Hypothalamus (tissue), 51 donors: ENCODE results near the gene TET3.

ENCODE experiments used
- DNase-seq, 51 donors: peaks; one replicate each; lab custom pipeline; 2025; lab: John Stamatoyannopoulos, UW

The TET3 gene

DNA sequence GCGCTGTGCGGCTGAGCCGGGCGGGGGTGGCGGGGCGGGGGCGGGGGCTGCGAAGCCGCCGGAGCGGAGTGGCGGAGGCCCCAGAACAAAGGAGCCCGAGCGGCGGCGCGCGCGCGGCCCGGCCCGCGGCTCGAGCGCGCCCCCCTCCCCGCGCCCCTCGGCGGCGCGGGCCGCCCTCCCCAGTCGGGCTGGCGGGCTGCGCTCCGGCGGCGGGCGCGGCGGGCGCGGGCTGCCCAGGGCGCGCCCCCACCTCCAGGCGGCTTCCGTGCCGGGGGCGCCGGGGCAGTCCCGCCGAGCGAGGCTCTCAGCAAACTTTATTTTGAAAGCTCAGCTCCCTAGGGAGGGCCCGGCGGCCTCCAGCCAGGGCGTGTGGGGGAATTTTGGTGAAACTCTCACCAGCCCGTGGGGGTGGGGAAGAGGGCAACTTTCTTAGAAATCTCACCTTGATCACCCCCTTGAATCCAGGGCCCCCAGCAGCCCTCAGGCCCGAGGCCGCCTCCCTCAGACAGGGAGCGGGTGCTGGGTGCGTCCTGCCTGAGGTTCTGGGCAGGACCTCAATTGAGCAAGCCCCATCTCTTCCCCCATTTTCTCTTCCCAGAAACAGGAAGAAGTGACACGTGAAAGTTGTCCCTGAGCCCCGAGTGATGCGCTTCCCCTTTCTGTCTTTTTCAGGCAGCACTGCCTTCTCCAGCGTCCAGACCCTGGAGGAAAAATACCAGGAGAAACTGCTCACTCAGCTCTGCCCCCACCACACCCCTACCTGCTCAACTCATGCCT is 786 bp downstream of the TET3 start:
- DNase-seq, result peak in 6 of 51 donors; percentile 25 to 63 (median 48)

DNA sequence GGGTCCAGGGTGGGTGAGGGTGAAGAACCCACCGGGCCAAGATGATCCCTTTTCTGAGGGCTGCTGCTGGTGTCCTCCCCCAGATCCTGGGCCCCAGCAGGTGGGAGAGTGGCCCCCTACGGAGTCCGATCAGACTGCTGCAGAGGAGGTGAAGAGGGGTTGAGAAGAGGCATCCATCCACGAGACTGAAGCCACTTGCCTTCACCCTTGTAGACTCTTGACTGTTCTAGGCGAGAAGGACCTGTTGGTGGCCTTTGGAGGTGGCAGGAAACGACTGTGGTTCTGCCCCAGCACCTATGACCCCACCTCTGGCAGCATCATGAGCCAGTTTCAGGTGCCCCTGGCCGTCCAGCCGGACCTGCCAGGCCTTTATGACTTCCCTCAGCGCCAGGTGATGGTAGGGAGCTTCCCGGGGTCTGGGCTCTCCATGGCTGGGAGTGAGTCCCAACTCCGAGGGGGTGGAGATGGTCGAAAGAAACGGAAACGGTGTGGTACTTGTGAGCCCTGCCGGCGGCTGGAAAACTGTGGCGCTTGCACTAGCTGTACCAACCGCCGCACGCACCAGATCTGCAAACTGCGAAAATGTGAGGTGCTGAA is 1.5 kb downstream of the TET3 start:
- DNase-seq, result no peak

DNA sequence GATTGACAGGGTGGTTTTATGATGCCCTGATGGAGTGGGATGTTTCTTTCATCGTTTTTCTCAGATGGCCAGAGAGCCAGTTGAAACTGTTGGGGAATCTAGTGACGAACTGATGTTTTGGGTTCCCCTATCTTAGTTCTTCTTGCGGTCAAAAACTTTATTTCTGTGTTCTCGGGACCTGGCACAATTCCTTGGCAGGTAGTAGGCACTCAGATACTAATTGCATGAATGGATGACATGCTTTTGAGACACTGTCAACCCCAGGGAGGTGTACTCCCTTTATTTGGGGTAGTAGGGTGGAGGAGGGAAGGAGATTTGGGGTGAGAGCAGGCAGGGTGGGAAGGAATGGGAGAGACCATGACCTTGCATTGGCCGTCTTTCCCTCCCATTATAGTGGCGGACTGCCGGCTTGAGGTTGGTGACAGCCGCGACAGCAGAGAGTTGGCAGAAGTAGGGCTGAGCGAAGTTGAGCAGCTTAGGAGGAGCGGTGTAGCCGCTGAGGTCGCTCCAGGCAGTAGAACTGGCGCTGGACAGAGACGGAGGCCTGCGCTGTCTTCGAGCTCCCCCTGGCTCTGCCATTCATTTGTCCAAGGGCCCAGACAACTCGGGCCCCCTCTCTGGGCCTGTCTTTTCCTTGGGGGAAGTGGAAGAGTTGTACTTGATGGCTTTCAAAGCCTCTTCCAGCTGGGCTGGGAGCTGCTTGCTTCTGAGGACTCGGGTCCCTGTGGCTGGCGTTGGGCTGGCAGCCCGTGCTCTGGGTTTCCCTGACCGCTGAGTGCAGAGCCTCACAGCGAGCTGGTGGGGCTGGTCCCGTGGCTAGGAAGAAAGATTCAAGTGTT is 2.6 kb downstream of the TET3 start:
- DNase-seq, result peak in 21 of 51 donors; percentile 19 to 59 (median 37)

DNA sequence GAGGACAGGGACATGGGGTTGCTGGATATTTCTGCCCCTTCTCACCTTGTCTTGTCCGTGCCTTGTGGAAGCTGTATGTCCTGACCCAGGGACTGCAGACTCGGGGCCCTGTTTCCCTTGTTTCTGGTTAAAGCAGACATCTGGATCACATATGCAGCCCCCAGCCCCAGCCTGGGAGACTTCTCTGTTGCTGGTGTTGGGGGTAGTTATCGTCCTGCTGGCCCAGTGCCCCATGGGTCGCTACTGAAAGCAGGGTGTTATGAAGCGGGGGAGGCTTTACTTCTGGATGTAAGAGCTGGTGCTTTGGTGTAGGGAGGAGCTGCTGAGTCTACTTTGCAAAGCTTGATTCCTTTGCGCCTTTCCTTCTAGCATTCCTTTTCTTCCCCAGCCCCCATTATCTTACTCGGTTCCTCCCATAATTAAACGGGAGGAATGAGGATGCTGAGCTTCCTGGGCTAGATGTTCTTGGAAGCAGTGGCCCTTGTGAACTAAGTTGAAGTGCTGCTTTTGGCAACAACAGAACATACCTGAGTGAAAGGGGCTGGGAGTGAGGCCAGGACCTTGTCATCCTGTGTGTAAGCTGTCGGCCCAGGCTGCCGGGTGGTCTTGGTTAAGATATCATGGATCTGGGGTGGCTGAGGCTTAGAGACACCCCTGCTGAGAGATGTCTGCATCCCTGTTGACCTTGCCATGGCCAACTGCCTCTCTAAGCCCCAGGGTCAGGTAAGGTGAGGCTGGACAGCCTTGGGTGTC is 3.4 kb downstream of the TET3 start:
- DNase-seq, result no peak

DNA sequence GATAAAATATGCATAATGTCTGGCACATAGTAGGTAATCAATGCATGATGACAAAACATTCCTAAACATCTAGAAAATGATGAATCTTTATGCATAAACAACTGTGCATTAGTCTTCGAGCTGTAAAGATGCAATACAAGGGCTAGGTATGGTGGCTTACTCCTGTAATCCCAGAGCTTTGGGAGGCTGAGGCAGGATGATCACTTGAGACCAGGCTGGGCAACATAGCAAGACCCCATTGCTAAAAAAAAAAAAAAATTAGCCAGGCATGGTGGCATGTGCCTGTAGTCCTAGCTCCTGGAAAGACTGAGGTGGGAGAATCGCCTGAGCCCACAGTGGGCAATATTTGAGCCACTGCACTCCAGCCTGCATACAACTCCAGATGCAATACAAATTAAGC is 5.3 kb downstream of the TET3 start:
- DNase-seq, result no peak

DNA sequence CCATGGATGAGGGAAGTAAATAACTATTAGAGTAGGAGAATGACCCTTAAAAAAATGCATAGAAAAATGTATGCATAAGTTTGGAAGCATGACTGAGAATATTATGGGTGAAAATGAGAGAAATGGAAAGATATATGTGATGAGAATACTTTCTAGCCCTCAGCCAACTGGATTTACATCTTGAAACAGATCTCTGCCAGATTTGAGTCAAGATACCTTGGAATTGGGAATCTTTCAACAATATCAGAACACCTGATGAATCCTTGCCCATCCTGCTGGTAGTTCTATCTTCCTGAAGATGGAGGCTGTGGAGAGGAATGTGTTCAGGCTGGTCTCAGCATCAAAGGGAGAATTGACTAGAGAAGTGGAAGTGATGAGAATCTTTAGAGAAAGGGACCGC is 5.8 kb downstream of the TET3 start:
- DNase-seq, result no peak

DNA sequence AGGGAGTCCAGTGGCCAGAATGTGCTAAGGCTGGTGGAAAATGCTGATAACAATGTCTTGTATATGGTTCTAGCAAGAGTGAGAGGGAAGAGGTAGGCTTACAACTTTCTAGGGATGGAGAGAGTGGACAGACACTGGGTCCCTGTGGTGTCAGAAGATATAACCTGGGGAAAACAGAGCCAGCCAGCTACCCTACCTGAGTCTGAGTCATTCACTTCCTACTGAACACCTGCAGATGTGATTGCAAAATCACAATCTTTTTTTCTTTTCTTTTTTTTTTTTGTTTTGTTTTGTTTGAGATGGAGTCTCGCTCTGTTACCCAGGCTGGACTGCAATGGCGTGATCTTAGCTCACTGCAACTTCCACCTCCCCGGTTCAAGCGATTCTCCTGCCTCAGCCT is 7.3 kb downstream of the TET3 start:
- DNase-seq, result no peak

DNA sequence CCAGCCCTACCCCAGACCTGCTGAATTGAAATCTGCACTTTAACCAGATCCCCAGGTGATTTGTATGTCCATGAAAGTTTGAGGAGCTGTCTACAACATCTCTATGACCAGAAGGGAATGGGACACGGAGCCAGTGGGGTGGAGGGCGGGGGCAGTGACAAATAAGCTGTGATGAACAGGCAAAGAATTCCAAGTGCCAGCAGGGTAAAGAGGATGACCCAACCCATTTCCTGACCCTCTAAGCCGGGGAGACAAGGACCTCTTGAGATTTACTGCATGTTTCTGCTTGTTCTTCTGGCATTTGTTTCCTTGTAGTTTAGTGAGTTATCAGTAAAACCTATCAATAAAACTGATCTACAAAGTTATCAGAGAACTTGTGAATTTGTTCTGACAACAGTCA is 8.7 kb downstream of the TET3 start:
- no peak for DNase-seq

DNA sequence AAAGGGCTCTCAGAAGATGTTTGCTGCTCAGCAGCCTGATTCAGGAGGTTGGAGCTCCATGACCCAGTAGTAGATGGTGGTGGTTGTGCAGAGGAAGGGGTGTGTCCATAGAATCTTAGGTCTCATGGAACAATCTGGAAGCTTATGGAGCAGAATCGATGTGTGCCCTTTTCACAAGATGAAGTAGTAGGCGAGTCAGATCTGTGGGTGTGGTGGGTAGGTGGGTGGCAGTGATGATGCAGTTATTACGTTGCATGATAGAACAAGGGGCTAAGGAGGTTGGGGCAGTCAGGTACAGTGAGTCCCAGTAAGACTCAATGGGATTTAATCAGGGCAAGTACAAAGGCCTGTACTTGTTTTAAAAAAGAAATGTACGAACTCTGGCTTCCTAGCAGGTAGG is 9.1 kb downstream of the TET3 start:
- no peak for DNase-seq

DNA sequence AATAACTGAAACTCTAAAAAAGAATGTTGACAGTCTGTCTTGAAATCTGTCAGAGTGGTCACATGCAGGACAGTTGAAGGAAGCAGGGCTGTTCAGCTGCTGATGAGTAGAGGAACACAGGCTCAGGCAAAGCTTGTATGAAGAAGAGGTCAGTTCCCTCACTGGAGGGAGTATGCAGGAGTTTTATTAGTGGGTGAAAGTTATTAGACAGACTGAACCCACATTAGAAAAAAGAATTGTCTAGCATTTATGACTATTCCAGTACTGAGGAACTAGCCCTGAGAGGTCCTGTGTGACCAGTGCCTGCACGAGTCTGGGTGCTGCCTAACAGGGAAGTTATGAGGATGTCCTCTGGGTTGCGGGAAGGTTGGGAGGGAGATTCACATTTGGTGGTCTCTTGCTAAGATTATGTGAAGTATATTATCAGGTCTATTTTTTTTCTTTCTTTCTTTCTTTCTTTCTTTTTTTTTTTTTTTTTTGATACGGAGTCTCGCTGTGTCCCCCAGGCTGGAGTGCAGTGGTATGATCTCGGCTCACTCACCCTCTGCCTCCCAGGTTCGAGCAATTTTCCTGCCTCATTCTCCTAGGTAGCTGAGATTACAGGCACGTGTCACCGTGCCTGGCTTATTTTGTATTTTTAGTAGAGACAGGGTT is 9.6 kb downstream of the TET3 start:
- no peak for DNase-seq

DNA sequence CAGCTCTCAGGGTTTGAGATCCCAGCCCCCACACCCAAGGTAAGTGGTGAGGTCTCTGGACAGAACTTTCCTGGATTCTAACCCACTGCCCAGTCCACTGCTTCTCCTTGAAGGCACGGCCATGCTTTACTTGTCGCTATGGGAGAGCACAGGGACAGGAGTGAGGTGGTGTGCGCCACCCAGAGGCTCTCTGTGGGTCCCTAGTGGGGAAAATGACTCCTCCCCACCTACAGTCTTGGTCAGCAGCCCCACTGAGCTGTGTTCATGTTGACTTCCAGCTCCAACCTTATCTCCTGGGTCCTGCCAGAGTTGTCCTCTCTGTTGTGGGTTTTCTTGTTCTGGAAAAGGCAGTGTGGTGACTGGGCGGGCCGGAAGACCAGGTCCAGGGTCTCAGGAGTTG is 11.1 kb downstream of the TET3 start:
- no peak for DNase-seq

DNA sequence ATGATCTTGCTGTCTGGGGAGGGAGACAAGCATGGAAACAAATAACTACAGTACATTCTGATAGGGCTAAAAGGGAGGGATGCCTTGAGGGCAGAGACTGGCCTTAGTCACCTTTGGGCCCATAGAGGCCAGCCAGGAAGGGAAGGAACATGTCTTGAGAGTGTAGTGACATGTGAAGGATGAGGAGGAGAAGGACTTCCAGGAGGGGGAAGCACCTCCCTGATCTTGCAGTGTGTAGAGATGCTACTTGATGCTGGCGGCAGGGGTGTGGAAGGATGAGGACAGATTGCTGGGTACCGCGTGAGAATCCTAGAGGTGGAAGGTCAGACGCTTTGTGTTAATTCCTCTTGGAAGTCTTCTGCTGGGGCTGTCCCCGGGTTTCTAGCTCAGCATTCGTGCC is 13.1 kb downstream of the TET3 start:
- peak in 1 of 51 donors; percentile 48 for DNase-seq

DNA sequence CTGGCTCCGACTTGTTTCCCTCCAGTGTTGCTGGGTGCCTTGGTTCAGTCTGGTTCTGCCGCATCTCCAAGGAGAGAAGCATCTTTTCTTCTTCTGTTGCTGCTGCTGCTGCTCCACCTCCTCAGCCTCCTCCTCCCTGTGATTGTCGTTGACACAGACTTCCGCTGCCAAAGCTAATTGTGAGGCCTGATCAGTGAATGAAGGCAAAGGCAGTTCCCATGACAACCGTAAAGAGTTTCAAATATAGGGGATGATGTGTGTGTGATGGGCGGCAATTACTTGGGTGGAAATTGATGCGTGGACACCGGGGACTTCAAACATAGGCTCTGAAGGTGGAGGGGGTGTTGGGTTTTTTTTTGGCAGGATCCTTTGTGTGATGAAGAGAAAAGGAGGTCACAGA is 13.7 kb downstream of the TET3 start:
- DNase-seq, result peak in 10 of 51 donors; percentile 22 to 75 (median 50)

DNA sequence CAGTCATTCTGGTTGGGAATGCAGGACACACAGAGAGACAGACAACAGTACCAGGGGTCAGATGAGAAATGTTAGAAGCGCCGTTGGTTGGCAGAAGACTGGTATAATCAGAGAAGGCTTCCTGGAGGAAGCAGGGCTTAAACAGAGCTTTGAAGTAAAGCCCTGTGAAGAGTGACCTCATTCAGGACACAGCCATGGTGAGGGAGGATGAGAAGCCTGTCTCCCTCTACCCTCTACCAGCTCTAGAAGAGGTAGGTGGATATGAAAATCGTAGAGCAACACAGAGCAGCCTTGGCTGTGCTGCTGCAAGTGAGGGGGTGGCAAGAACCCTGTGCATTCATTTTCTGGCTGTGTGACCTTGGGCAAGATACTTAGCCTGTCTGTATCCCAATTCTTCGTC is 14.2 kb downstream of the TET3 start:
- DNase-seq, result no peak

DNA sequence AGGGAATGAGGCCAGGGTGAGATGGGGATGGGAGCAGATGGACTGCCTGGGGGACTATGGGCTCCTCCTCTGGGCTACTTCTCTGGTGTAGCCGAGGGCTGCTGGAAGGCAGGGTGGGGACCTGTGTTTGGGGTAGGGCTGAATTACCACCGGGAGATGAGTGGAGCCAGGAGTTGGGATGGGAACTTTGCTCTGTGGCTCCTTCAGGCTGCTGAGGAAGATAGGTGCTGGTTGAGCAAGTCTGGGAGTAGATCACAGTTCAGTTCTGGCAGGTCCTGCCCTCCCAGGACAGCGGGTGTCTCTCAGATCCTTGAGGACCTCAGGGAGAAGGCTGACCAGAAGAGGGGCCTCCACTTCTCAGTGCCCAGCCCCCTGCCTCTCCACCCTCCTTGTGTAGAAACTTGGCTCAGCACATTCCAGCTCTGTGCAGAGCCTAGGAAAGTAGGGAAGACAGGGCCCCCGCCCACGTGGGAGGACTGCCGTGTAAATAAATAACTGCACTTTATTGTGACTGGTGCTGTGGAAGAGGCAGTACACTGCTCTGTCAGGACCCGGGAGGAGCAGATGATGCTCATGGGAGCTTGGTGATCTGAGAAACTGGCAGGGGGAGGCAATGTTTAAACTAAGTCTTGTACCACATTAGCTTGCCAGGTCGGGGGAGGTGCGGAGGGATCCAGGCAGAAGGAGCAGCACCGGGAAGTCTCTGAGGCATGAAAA is 15.3 kb downstream of the TET3 start:
- peak in 2 of 51 donors; percentile 42 to 77 for DNase-seq

DNA sequence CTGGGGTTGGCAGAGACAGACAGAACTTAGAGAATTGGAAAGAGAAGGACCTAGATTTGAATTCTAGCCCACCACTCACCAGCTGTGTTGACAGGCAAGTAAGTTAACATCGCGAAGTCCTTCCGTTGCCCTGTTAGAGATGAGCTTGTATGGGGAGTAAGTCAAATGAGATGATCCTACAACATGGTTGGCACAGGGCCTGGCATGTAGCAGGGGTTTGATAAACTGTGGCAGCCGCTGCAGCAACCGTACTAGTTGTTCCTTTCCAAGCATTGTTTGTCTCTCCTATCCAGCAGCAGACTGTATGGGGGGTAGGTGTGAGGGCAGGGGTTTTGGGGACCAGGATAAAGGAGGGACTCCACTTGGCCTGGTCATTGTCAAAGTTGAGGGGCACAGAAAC is 16.0 kb downstream of the TET3 start:
- DNase-seq, result no peak

DNA sequence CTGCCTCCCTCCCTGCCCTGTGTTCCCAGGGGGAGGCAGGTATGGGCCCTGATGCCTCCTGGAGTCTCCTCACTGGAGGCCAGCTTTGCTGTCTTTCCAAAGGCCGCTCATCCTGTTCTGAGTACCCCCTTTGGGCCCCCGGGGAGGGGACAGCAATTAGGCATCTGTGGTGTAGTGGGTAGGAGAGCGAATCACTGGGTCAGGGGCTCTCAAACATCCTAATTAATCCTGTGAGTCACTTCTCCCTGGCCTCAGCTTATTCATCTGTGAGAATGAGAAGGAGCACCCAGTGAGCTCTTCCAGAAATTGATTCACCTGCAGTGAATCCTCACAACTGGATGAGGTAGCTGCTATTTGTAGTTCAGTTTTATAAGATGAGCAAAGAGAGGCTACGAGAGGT is 16.4 kb downstream of the TET3 start:
- peak in 1 of 51 donors; percentile 25 for DNase-seq

DNA sequence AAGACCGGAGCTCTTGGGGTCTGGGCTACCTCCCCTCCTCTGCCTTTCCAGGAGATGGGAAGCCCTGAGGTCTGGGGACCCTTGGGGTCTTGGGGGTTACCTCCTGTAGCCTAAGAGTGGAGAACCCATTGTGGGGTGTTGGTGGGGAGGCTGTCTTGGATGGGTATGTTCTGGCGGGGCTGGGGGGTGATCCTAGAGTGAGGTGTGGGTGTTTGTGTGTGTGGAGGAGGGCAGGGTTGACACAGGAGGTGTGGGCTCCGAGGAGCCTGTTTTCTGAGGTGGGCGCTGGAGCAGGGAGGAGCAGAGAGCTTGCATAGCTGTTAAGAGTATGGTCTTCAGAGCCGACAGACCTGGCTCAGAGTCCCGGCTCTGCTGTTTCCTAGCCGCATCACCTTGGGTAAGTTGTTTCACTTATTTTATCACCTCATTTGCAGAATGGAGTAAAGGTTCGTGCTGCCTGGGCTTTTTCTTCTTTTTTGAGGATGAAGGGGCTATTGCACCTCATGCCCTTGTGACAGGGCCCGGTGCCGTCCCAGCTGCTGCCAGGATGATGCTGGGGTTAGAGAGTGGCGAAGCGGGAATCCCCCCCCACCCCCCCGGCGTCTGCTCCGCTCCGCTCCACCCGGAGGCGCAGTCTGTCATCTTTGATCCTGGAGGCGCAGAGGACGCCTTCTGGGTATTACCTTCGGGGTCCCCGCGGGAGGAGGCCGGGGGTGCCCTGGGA is 17.2 kb downstream of the TET3 start:
- no peak for DNase-seq
